LHCN-M2 (cell line): ENCODE results near the gene ZNF263. TPM values are rescaled to one million over a fixed set of nuclear protein-coding genes. Genes with fewer than 3 reads are reported as not detected.
"Not testable (repeated sequence)": the region's sequence is repeated elsewhere in the genome, so short reads cannot be mapped to it uniquely, and the experiment has no call there.

Experiments
- DNase-seq: peaks from one replicate; pipeline ENCODE4 v3.0.0-alpha.2; 2012; ENCODE audit warnings: low read depth
- total RNA-seq: library from RNA; depleted of rRNA; stranded (reverse); fragments of >200 nt; gene quantifications from 2 replicates; pipeline ENCODE4 v1.2.3, GENCODE V29; 2014

Gene ZNF263
- total RNA-seq, 1 experiment from 2014 or later: 35.5 TPM

- DNase-seq: peak; percentile 61
Observed at GRCh38 chr16:3266873-3267537, 16.3 kb upstream of the ZNF263 start.

DNA sequence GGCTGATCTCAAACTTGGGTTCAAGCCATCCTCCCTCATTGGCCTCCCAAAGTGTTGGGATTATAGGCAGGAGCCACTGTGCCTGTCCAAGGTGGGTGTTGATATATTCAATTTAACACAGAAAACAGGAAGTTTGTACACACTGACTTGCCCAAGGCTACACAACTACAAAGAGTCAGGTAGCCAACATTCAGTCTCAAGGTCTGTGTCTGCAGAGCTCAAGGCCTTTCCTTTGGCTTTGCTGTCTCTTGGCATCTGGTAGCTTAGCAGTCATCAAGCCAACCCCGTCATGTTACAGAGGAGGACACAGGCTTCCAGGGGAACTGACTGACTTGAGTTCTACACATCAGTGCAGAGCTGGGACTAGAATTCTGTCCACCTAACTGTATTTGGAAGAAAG, 15.0 kb upstream of the ZNF263 start:
- no peak for DNase-seq

DNA sequence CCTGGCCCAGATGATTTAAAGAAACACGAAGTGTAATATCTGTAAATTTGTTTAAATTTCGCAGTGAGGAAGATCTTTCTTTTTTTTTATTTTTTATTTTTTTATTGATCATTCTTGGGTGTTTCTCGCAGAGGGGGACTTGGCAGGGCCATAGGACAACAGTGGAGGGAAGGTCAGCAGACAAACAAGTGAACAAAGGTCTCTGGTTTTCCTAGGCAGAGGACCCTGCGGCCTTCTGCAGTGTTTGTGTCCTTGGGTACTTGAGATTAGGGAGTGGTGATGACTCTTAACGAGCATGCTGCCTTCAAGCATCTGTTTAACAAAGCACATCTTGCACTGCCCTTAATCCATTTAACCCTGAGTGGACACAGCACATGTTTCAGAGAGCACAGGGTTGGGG, 12.6 kb upstream of the ZNF263 start:
- not testable (repeated sequence) for DNase-seq

- not testable (repeated sequence) for DNase-seq
Observed at GRCh38 chr16:3271281-3271680, 12.0 kb upstream of the ZNF263 start.

- no peak for DNase-seq
Observed at GRCh38 chr16:3274490-3274889, 8.8 kb upstream of the ZNF263 start.

DNA sequence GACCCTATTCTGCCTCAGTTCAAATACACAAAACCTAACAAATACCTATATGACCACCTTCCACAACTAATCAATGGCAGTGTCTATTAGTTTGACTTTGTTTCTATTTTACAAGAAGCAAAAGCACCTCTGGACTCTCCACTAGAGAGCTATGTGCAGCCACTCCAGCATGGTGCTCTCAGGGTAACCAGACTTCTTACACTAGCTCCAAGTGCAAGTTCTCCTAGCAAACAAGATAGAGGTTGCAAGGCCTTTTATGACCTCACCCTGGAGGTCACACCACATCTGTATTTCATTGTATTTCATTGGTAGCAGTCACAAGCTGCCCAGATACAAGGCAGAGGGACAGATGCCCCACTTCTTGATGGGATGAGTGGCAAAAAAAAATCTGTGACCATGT, 8.3 kb upstream of the ZNF263 start:
- DNase-seq: no peak

DNA sequence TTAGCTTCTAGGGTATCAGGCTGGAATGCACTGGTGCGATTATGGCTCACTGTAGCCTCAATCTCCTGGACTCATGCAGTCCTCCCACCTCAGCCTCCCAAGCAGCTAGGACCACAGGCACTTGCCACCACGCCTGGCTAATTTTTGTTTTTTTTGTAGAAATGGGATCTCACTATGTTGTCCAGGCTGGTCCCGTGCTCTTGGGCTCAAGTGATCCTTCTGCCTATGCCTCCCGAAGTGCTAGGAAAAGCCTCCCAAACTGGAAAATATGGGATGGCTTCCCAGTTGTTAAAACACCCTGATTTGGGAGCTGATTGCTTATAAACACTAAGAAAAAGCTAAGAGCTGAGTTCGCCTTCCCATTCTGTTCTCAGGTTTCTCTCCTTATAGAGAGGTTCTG, 6.6 kb upstream of the ZNF263 start:
- DNase-seq: no peak

DNA sequence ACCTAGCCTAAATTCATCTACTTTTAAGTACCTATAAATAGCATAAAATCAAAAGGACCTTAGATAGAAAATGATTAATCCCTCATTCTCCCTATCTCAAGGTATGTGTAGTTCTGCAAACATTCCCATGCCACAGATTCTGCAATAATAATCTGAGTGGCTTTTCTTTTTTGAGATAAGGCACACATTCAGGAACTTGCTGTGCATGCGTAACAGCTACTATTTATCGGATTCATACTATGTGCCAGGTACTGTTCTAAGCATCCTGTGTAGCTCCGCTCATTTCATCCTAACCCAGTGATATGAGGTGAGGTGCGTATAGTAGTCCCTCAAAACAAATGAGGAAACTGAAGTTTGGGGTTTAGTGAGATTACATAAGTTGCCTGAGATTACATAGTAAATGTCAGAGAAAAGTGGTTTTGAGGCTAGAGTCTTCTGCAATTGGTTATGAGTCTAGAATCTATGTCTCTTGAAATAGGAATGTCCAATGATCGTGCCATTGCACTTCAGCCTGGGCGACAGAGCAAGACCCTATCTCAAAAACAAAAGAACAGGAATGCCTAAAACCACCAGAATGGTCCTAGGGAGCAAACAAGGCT, 2.0 kb upstream of the ZNF263 start:
- no peak for DNase-seq

DNA sequence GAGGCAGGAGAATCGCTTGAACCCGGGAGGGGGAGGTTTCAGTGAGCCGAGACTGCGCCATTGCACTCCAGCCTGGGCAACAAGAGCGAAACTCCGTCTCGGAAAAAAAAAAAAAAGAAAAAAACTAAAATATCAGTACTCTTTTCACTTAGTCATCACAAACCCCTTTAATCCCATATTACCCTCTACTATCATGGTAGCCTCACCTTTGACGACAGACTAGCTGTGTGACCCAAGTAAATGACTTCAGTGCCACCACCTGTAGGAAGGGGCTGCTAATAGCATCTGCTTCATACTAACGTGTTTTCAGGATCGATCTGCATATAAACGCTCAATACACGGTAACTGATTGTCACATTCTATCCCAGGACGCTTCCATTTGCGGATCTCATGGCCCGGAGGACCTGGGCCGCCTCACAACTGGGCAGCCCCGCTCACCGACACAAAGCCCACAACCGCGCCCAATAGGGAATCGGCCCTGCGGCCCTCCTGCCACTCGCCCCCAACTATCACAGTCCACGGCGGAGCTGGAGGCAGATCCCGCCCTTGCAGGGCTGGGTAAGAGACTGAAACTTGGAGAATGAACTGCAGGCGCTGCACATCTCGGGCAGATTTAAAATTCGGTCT, 1.1 kb upstream of the ZNF263 start:
- no peak for DNase-seq

- DNase-seq: peak; percentile 3
Observed at GRCh38 chr16:3283543-3284447, 504 bp downstream of the ZNF263 start.

- no peak for DNase-seq
Observed at GRCh38 chr16:3285131-3285530, 1.8 kb downstream of the ZNF263 start.

DNA sequence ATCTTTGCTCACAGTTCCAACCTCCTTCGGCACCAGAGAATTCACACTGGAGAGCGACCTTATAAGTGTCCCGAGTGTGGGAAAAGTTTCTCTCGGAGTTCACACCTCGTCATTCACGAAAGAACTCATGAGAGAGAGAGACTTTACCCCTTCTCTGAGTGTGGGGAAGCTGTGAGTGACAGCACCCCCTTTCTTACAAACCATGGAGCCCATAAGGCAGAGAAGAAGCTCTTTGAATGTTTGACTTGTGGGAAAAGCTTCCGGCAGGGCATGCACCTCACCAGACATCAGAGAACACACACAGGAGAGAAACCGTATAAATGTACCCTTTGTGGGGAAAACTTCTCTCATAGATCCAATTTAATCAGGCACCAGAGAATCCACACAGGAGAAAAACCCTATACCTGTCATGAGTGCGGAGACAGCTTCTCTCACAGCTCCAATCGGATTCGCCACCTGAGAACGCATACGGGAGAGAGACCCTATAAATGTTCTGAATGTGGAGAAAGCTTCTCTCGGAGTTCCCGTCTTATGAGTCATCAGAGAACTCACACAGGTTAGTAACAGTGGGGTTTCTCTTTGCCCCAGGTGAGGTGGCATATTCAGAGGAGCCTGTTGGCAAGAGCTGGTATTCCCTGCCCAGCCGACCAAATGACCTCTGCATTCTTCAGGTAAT, 6.8 kb downstream of the ZNF263 start:
- no peak for DNase-seq

- peak; percentile 4 for DNase-seq
Observed at GRCh38 chr16:3292604-3293003, 9.3 kb downstream of the ZNF263 start.

GRCh38 chr16:3295209-3295608, 11.9 kb downstream of the ZNF263 start:
- no peak for DNase-seq

GRCh38 chr16:3295783-3296182, 12.5 kb downstream of the ZNF263 start:
- no peak for DNase-seq

GRCh38 chr16:3304370-3304769, 21.1 kb downstream of the ZNF263 start:
- DNase-seq: no peak

GRCh38 chr16:3305109-3306068, 22.1 kb downstream of the ZNF263 start, which contains the start of the genes TIGD7 and ZNF75A:
Gene TIGD7 (minus strand): TSS chr16:3305430. CDS start chr16:3300614, 4,816 bp downstream.
Gene ZNF75A (plus strand): TSS chr16:3305497. CDS start chr16:3308429, 2,932 bp downstream.
- peak; percentile 83 for DNase-seq

DNA sequence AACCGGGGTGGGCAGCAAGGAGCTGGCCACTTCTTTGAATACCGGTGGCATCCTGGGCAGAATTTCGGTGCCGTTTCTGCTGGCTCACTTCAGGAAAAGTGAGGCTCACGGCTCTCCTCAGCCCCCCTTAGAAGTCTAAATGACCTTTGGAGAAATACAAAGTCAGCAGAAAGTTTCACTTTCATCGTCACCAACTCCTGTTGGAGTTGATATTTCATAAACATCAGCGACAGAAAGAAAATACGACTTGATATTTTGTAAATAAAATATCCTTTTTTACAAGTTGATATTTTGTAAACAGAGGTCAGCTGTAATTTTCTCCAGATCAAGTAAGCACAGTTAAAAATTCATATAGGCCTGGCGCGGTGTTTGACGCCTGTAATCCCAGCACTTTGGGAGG, 22.8 kb downstream of the ZNF263 start:
- no peak for DNase-seq

- DNase-seq: peak; percentile 6
Observed at GRCh38 chr16:3311496-3311895, 28.2 kb downstream of the ZNF263 start.
